ENCODE measurements around the gene AP3B1.
"Not testable (repeated sequence)": the region's sequence is repeated elsewhere in the genome, so short reads cannot be mapped to it uniquely, and the experiment has no call there.

The AP3B1 gene

GRCh38 chr5:78132507-78132906 lies 162.0 kb downstream of the AP3B1 start:
- no peak for FAIRE-seq

DNA sequence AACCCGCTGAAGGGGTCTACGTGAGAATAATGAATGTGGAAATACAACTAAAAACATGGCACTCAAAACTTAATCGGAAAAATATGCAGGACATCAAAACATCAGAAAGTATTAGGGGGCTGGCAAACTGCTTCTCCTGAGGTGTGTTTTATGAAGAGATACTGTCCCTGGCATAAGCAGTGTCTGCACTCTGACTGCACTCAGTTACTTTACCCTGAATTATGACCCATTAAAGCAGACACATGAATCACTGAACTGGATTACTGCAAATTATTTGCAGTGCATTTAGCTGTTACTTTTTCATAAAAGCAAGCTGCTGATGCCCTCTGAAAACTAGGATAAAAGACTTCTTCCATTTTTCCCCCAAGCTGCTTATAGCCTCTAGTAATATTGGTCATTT lies 164.9 kb downstream of the AP3B1 start:
- no peak for FAIRE-seq

DNA sequence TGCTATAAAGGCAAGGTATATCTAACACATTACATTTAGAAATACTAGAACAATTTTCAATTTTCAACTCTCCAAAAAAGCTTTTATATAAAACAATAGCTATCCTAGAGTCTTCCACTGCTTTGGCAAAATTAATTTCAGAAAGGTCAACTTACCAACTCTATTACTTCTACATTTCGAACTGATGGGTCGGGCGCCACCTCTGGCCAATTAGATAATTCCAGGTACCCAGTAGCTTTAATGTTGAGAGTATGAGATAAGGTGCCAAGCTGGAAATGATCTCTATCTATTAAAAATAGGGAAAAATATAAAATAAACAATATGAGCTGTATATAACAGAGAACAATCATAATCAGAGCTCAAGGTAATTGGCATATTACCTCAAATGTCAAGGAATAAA lies 166.6 kb downstream of the AP3B1 start:
- FAIRE-seq, result no peak

DNA sequence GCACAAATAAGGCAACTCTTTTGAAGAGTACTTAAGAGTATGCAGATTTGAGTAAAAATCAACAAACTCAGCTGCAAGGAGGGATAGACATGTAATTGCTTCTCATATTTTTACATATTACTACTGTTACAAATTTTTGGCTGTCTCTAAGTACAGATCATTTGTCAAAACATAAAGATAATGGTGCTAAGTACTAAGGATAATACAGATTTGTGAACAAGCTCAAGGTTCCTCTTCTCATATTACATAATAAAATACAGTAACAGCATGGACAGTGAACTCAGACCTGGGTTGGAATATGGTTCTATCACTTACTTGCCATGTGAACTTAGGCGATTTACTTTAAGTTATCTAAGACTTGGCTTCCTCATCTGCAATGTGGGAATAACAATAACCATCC lies 168.0 kb downstream of the AP3B1 start:
- FAIRE-seq, result no peak

GRCh38 chr5:78116167-78116566 lies 178.3 kb downstream of the AP3B1 start:
- FAIRE-seq, result no peak

GRCh38 chr5:78113689-78114264 lies 180.7 kb downstream of the AP3B1 start:
- FAIRE-seq, result no peak

- FAIRE-seq, result no peak
Observed at GRCh38 chr5:78112931-78113330, 181.6 kb downstream of the AP3B1 start.

GRCh38 chr5:78109891-78110324 lies 184.6 kb downstream of the AP3B1 start:
- no peak for FAIRE-seq

DNA sequence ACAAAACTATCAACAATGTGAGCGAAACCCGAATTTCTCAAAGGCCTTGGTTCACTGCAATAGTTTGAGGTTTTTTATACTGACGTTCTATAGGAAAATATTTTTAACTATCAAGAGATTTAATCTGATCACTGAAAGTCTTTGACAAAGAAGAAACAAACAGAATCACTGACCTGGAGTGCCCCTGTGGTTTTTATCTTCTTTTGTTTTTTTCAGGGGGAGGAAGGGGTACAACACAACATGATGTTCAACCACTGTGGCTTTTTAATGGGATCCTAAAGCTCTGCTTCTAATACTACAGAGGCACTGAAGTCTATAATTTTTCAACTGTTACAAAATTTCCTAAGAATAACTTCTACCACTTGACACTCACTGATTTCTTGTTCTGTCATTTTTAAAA lies 185.9 kb downstream of the AP3B1 start:
- FAIRE-seq, result no peak

- no peak for FAIRE-seq
Observed at GRCh38 chr5:78103232-78103918, 191.1 kb downstream of the AP3B1 start.

- FAIRE-seq, result no peak
Observed at GRCh38 chr5:78102500-78102899, 192.0 kb downstream of the AP3B1 start.

- no peak for FAIRE-seq
Observed at GRCh38 chr5:78095125-78095524, 199.4 kb downstream of the AP3B1 start.

- no peak for FAIRE-seq
Observed at GRCh38 chr5:78090002-78090401, 204.5 kb downstream of the AP3B1 start.

- no peak for FAIRE-seq
Observed at GRCh38 chr5:78078858-78079257, 215.6 kb downstream of the AP3B1 start.

DNA sequence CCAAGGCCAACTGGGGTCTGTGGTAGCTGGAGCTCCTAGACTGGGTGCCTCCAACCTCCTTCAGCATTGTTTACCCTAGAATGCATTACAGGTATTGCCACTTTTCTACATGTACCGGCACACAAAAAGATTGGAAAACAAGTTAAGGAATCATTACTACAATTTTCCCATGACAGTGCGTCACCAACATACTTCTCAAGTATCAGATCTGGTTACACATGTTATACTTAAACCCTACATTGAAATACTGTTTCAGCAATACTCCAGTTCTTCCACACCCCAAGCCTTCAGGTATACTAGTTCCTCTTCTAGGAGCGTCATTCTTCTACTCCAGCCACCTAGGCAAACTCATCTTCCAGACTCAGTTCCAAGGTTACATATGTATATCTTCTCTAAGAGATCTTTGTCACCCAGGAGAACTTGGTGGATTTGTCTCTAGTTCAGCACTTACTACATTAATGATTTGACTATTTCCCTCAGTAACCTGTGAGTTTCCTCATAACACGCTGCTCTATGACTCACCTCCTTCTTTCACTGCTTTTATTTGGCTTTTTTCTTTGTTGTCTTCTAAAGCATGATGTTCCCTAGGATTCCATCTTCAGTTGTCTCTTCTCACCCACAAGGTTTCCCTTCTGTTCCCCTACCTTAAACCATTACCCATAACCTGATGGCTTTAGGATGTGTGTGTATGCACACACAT lies 217.0 kb downstream of the AP3B1 start:
- no peak for FAIRE-seq

GRCh38 chr5:78076351-78076750 lies 218.1 kb downstream of the AP3B1 start:
- FAIRE-seq, result no peak

DNA sequence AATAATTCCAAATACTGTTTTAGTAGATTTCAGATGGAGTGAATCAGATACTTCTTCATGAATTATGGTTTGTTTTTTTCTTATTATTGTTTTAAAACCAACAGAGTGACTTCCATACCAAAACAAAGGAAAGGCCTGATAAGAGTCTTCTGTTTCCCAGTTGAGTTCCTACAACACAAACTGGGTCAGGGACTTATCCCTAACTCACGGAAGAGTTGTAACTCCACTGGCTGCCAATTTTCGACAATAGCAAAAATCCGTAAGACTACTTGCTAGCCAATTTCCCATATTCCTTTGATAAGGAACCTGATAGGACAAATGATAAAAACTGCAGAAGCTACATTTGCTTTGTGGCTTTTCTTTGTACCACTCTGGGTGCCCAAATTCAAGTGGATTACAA lies 219.2 kb downstream of the AP3B1 start:
- no peak for FAIRE-seq

GRCh38 chr5:78070691-78071090 lies 223.8 kb downstream of the AP3B1 start:
- FAIRE-seq, result not testable (repeated sequence)

DNA sequence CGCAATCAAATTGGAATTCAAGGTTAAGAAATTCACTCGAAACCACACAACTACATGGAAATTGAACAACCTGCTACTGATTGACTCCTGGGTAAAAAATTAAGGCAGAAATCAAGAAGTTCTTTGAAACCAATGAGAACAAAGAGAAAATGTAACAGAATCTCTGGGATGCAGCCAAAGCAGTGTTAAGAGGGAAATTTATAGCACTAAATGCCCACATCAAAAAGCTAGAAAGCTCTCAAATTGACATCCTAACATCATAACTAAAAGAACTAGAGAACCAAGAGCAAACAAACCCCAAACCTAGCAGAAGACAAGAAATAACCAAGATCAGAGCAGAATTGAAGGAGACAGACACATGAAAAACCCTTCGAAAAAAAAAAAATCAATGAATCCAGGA lies 226.9 kb downstream of the AP3B1 start:
- FAIRE-seq, result not testable (repeated sequence)

DNA sequence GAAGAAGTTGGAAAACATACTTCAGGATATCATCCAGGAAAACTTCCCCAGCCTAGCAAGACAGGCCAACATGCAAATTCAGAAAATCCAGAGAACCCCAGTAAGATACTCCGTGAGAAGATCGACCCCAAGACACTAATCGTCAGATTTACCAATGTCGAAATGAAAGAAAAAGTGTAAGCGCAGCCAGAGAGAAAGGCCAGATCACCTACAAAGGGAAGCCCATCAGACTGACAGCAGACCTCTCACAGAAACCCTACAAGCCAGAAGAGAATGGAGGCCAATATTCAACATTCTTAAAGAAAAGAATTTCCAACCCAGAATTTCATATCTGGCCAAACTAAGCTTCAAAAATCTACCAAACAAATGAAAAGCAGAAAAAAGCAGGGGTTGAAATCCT lies 227.8 kb downstream of the AP3B1 start:
- FAIRE-seq, result not testable (repeated sequence)

DNA sequence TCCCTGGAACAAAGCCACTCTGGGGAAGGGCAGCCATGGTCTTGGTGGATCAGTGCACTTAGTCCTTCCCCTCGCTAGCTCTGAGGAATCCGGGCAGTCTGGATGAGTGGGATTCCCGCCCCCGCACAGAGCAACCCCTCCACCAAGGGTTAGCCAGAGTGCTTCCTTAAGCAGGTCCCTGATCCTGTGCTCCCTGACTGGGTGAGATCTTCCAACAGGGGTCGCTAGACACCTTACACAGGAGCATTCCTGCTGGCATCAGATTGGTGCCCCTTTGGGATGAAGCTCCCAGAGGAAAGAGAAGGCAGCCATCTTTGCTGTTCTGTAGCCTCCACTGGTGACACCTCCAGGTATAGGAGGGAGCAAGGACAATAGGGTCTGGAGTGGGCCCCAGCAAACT lies 228.8 kb downstream of the AP3B1 start:
- FAIRE-seq, result no peak

GRCh38 chr5:78064941-78065472 lies 229.5 kb downstream of the AP3B1 start:
- no peak for FAIRE-seq

GRCh38 chr5:78063495-78063894 lies 231.0 kb downstream of the AP3B1 start:
- FAIRE-seq, result no peak

- FAIRE-seq, result no peak
Observed at GRCh38 chr5:78062645-78063044, 231.9 kb downstream of the AP3B1 start.

Measured in endometrium (tissue), 2 donors.